NCI-H2227 (cell line): ENCODE measurements around the gene ARPIN.
A peak's percentile ranks its signal among the peaks of the same experiment; 100 is the strongest.
"Not testable (repeated sequence)": the region's sequence is repeated elsewhere in the genome, so short reads cannot be mapped to it uniquely, and the experiment has no call there.

ENCODE experiments used
- DNase-seq: peaks from one replicate; lab custom pipeline; 2025; ENCODE audit not compliant: unreplicated experiment; lab: John Stamatoyannopoulos, UW

The ARPIN gene

DNA sequence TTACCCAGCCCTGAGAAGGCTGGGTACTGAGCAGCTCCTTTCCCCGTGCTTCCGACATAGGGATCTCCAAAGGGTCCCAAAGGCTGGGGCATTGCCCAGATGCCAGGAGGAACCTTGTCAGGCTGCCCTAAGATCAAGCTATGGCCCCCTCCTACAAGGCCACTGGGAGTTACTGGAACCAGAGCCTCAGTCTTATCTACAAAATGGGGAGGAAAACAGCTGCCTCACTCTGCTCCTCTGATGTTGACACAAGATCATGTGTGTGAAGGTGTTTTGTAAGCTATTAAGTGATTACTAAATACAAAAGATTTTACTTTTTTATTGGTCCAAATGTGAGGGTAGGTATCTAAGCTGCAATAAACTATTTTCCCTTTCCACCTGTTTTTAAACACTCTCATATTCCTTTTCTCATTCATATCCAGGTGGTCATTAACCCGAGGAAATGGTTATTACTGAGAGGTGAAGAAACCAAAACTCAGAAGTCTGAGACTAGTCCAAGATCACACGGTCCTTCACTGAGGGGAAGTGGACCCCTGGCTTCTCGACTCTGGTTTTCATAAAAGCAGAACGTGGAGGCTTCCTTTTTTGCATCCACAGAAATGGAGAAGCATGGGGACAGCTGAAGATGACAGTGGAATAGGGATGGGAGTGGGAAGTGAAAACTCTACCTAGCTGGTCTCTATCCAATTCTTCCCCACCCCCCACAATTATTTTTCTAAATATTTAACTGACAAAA, 1.7 kb downstream of the ARPIN start:
- DNase-seq, result no peak

DNA sequence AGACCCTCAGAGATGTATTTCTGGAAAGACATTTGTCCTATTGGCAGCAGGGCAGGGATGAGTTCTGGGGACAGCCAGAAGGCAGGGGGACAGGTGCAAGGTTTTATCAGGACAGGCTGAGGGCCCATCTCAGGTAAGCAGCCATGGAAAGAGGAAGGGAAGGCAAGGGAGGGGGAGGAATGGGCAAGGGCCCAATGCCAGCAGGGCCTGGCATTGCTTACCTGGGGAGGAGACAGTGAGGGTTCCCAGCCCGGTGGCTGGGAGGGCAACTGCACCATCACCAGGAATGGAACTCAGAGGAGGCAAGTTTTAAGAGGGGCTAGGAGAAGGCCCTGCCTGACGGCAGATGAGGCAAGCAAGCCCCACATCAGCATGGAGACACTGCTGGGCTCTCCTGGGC, 3.1 kb downstream of the ARPIN start:
- no peak for DNase-seq

DNA sequence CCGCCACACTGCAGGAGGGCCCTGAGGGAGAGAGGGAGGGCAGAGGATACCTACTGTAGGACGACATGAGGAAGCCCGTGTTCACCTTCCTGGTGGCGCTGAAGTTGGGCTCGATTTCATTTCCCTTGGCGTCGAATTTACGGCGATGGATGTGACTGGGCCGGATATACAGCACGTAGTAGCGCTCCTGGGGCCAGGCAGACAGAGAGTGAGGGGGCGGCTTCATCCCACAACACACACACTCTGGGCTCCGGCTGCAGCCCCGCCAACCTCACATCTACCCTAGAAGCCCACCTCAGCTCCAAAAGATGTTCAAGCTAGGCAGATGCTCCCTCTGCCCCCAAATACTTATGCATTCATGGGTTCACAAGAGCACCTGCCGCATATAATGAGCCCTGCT, 4.5 kb downstream of the ARPIN start:
- DNase-seq, result no peak

DNA sequence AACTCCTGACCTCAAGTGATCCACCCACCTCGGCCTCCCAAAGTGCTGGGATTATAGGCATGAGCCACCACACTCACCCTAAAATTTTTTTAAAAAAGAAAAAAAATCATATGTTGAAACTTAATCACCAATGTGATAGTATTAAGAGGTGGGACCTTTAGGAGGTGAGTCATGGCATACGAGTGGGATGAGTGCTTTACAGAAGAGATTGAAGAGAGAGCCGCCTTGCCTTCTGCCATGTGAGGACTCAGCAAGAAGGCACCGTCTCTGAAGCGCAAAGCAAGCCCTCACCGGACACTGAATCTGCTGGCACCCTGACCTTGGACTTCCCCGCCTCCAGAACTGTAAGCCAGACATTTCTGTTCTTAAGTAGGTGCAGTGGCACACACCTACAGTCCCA, 5.5 kb downstream of the ARPIN start:
- DNase-seq, result no peak

DNA sequence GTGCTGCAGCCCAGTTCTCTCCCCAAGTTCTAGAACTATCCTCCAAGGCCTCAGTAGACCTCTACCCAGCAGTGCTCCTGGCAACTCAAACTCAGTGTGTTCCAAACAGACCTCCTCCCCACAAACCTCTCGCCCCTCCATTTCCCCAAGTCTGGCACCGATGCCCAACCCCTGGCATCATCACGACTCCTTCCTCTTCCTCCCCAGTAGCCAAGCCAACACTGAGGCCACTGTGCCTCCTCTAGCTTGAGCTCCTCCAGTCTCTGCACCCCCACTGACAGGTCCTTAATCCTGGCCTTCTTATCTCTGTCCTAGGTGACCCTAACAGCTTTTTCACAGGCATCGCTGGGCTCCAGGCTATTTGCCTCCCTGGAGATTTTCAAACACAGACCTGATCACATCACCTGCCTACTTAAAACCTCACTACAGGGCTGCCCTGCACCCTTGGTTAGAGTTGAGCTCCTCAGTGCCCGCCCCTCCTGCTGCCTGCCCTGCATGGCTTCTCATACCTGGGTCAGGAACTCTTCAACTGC, 6.8 kb downstream of the ARPIN start:
- DNase-seq, result no peak

DNA sequence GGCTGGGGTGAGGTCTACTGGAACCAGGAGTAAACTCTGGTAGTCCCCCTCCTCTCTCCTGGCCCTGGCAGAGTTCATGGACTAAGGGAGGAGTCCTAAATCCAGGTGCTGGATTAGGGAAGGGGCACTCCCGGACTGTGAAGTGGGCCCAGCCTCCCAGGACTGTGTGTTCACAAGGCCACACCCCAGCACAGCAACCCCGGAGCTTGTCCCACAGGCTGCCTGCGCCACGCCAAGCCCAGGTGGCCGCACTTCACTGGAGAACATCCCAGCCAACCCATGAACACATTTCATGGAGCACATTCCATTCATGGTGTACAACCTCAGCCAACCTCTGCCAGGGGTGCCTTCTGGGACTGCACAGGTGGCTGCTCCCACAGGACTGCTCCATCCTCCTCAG, 8.2 kb downstream of the ARPIN start:
- no peak for DNase-seq

DNA sequence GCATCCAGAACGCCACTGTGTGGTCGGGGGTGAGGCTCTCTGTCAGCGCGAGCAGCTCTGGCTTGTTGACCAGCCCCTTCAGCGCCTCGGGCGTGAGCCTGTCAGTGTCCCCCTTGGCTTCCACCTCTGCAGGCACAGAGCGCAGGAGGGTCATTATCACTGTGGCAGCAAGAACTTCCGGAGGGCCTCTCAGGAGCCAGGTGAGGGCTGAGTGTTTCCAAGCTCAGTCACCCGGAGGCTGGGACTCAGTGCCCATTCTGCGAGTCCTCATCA, 9.0 kb downstream of the ARPIN start:
- DNase-seq, result no peak

DNA sequence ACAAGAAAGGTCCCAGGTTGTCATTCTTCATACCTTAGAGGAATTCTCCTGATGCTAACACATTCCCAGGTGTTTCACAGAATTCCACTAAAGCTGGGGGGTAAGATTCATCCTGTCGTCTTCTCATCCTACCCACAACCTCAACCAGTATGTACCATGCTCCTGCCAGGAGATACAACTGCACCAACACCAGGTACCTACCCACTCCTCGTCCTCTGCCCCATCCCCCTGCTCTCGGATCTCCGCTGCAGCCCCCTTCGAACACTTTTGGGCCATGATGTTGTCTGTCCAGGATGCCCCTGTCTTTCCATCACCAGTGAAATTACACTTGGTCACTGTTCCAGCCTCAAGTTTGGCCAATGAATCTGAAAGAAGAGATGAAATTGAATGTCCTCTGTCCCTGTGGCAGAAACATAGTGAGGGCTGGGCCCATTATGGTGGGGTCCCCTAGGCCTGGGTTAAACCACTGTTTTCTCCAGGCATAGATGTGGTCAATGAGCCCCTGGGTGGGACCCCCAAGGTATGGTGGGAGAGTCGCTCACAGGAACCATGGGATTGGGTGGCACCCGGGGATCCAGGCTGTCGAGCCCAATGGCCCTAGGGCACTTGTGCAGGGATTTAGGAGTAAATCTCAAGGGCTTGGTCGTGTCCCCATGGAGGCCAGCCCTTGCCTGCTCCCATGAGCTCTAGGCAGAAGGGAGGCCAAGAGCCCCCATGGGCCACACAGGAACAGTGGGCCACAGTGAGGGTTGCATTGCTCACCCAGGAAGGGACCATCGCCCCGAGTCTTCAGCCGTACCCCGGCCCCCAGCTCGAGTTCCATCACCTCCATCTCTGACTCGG, 9.5 kb downstream of the ARPIN start:
- no peak for DNase-seq

DNA sequence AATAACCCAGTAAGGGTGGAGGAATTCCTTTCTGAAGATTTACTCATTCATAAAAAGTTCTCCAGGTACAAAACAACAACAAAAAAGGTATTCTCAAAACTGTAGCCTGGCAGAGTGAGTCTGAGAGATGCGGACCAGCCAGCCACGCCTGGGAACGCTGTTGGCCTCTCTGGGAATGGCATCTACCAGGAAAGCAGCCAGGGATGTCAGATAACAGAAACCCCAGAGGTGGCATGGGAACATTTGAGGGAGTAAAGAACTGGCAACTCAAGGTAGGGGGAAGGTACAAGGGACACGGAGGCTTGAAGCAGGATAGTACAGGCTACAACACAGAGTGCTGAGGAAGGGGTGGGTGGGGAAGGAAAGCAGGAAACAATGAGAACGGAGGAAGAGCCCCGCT, 11.9 kb downstream of the ARPIN start:
- DNase-seq, result no peak

DNA sequence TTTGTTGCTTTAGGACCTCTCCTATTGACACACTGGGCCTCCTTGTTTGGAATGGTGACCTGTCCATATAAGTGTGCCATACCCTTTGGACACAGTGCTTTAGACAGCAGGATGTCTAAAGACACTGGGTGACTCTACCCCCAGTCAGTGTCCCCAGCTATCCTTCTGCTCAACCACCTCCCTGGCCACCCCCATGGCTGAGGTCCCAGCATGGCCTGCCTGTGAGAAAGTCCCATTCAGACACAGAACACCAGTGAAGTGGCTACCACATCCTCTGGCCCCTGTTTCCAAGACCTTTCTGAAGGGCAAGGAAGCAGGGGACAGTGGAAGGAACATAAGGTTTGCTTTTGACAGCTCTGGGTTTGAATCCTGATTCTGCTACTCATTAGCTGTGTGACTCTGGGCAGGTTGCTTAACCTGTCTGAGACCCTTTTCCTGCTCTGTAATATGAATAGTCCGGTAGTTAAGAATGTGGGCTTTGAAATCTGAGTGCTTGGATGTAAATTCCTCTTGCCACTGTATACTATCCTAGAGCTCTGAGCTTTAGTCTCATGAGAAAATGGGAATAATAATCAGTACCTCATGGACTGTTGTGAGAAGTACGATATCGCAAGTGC, 12.7 kb downstream of the ARPIN start:
- no peak for DNase-seq

DNA sequence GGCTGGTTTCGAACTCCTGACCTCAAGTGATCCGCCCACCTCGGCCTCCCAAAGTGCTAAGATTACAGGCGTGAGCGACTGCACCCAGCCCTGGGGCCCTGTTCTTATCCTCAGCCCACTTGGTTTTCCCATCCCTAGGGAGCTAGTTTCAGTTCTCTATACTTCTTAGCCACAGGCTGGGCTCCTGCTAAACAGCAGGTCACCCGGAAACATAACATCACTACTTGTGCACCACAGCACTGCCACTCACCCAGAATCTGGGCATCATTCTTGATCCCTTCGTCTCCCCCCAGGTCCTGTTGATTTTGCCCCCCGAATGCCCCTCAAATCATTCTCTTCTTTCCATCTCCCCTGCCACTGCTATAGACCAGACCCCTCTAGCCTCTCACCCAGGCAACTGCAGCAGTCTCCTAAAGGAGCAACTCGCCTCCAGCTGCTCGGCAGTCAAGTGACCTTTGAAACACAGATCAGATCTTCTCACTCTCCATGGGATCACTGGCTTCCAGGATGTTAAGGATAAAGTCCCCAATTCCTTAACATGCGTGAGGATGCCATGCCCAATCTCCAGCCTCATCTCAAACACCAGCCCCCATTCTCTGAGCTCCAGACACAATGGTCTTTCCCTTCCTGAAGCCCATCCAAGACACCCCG, 13.3 kb downstream of the ARPIN start:
- no peak for DNase-seq

DNA sequence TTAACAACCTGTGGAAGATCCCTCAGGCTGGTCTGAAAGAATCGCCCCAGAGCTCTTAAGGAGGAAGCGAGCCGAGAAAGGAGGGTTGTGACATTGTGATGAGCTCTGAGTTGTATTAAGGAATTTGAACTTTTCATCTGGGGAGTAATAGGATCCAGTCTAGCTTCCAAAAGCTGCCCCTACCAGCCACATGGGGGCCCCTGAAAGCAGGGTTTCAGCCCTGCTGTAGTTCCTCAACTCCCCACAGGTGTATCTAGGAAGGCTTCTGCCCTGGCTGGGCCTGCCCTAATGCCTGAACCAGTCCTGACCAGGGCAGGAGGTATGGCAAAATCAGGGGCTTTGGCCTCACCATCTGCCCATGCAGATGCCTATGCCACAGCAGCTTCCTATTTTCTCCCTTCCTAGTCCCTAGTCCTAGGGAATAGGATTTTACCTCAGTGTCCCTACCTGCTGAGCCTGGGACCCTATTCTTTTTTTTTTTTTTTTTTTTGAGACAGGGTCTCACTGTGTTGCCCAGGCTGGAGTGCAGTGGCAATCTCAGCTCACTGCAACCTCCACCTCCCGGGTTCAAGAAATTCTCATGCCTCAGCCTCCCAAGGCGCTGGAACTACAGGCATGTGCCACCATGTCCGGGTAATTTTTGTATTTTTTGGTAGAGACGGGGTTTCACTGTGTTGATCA, 14.0 kb downstream of the ARPIN start:
- peak; percentile 13 for DNase-seq

DNA sequence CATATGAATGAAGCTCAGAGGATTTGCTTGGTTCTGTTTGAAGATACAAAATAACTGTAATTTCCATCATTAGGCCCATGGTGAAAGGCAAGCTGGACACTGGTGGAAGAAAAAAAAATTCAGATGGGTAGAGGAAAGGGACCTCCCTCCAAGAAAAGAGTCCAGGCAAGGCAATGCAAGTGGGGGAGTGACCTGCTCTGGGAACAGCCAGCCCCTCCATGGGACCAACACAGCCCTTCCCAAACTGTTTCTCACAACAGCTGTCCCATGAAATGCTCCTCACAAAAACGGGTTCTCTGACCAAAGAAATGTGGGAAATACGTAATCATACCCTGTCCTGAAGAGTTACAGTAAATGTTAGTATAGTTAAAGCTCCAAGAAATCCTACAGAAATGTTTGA, 14.6 kb downstream of the ARPIN start:
- DNase-seq, result no peak

DNA sequence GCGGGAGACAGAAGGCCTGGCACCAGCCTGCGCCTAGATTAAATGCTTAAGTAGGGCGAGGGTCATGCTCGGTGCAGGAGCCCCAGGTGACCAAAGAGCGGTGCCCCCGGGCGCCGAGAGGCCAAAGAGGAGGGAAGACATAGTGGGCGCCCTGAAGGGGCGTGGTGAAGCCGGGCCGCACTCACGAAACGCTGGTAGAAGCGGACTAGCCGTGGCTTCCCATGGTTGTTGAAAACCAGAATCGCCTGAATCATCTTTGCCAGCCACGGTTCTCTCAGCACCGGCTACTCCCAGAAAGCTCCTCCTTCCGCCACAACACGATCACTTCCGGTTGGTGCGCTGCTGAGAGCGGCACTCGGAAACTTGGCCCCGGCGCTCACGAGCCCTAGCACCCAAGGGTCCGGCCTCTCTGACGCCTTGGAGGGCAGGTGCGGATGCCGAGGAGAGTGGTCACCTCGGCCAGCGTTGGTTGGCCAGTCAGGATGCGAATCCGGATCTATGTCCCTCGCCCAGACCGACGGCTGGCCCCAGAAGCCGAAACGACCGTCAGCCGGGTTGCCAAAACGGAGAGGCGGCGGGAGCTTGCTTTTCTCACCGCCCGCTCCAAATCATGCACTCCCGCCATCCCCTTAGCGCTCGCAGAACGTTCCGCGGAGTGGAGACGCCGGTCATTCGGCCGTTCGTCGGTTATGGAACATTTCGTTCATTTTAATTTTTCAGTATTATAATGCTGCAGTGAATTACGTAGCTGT, 18.9 kb downstream of the ARPIN start, which contains the start of gene AP3S2:
Gene AP3S2 (minus strand): TSS at position 299 of the 752 bp plus-strand sequence. CDS start 45 bp downstream, at position 254.
- peak; percentile 93 for DNase-seq

DNA sequence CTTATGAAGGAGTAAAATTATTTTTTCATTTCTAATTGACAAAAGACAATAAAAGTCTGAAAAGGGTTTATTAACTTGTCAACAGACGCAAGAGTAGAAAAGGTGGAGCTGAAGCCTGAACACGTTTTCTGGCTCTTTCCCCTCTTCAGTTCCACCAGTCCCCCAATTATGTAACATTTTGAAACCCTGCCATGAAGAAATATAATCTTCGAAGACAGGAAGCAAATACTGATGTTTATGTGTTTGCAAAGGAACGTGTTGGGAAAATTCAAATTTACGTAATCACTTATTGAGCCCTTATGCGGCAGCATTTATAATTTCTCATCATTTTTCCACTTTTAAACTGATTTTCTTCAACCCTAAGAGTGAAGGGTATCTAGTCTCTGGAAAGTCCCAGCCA, 19.7 kb downstream of the ARPIN start:
- no peak for DNase-seq

DNA sequence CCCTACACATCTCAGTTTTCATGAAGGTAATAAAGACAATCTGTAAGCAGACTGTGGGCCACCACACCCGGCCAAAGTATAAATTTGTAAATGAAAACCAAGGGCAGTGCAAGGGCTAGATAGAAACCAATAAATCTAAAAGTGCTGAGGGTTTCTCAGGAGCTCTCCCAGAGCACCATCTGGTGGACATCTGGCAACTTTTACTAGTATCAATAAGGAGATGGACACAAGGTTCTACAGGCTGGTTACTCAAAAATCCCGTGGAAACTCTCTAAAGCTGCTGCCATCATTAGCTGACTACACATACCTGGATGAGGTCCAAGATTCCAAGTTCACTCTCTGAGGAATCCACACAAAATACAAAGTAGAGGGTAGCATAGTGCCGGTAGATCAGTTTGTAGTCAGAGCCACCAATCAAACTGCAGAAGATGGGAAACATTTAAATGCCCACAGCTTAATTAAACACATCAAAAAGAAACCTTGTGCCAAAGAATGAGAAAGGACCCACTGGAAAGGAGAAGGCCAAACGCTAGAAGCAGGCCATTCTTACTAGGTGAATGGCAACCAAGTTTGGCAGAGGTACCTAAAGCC, 24.4 kb downstream of the ARPIN start:
- DNase-seq, result peak; percentile 1

DNA sequence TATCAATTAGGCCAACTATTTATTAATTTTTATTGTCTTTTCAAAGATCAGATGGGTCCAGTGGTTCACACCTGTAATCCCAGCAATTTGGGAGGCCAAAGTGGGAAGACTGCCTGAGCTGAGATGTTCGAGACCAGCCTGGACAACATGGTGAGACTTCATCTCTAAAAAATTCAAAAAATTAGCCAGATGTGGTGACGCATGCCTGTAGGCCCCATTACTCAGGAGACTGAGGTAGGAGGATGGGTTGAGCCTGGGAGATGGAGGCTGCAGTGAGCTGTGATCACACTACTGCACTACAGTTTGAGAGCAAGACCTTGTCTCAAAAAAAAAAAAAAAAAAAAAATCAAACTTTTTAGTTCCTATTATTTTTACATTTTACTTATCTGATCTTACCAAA, 27.1 kb downstream of the ARPIN start:
- DNase-seq, result no peak

DNA sequence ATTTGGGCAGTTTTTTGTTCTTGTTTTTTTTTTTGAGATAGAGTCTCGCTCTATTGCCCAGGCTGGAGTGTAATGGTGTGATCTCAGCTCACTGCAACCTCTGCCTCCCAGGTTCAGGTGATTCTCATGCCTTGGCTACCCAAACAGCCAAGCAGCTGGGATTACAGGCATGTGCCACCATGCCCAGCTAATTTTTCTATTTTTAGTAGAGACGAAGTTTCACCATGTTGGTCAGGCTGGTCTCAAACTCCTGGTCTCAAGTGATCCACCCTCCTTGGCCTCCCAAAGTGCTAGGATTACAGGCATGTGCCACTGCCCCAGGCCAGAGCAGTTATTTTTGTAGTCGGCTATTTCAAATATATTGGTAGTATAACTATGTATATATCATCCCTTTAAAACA, 27.6 kb downstream of the ARPIN start:
- DNase-seq, result not testable (repeated sequence)

DNA sequence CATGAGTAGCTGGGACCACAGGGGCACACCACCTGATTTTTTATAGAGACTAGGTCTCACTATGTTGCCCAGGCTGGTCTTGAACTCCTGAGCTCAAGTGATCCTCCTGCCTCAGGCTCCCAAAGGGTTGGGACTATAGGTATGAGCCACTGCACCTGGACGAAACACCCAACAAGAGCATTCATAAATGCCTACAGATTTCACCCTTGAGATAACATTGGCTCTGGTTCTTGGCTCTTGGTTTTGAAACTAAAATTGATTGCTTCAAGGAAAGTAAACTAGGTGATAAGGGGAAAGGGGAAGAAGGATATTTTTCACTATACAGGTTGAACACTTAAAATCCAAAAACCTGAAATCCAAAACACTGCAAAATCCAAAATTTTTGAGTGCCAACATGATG, 29.2 kb downstream of the ARPIN start:
- no peak for DNase-seq

DNA sequence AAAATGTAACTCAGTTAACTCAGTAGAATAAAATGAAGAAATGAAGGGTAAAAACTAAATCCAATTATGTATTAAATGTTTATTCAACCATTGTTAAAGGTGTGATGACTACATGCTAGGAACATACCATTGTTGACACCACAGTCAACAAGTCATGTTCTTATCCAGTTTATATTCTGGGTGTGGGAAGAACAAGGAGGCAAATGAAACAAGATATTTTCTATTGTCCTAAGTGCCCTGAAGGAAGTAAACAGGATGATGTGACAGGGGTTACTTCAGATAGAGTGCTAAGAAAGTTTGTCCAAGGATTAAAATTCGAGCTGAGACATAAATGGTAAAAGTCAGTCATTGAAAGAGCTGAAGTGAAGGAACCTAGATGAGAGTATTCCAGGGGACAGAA, 32.0 kb downstream of the ARPIN start:
- DNase-seq, result no peak
